NCI-H69 (cell line): ENCODE results near the gene CBR3.
"Not testable (repeated sequence)": the region's sequence is repeated elsewhere in the genome, so short reads cannot be mapped to it uniquely, and the experiment has no call there.

Source experiments
- DNase-seq: peaks from one replicate; lab custom pipeline; 2025; lab: John Stamatoyannopoulos, UW

CBR3 gene

DNA sequence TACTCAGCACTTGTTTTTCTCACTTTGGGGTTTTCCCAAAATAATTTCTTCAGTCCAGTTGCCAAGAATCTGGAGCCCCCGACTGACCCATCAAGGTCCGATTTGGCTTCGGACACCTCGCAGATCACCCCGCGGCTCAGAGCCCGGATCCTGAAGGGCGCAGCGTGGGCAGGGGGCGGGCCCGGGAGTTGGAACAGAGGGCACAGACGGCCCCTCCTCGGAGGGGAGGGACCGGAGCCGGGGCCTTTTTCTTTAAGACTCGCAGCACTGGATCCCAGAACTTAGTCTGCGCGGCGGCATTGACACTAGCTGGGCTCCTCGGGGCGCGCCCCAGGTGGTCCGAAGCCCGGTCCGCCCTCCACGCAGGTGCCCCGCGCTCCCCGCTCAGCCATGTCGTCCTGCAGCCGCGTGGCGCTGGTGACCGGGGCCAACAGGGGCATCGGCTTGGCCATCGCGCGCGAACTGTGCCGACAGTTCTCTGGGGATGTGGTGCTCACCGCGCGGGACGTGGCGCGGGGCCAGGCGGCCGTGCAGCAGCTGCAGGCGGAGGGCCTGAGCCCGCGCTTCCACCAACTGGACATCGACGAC is at the start of gene CBR3:
Gene CBR3 (plus strand): TSS at position 277 of the 588 bp plus-strand sequence. CDS start 114 bp downstream, at position 391.
- DNase-seq, result peak; percentile 76

DNA sequence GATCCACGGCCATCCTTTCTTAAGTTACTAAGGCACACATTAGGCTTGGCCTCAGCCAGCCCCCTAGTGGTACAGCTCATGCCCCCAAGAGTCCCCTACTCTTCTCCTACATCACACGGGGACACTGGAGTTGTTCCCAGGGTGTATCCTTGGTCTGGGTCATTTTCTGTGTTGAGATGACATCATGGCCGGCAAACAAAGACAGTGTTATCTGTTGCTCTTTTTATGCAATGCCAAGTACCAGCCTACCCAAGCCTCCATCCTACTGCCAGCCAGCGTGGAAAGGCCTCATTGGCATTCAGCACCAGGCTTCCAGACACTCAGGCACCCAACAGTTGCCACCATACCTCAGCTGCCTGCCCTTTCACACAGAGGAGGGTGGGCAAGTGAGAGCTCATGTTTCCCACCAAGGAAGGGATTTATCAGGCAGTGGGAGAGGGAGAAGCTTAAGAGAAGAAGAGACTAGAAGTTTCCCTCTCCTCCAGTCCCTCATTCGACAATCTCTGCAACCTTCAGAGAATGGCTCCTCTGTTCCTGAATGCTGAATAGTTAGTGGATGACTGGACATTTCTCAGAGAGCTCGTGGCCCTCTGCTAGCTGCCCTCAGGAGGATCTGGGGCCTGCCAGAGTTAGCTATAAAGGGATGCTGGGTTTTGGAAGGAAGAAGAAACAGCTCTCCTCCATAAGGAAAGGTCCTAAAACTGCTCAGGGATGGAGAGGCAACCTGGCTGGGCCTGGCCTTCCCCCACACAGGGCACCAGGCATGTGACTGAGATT is 47.3 kb upstream of the CBR3 start:
- DNase-seq, result no peak

DNA sequence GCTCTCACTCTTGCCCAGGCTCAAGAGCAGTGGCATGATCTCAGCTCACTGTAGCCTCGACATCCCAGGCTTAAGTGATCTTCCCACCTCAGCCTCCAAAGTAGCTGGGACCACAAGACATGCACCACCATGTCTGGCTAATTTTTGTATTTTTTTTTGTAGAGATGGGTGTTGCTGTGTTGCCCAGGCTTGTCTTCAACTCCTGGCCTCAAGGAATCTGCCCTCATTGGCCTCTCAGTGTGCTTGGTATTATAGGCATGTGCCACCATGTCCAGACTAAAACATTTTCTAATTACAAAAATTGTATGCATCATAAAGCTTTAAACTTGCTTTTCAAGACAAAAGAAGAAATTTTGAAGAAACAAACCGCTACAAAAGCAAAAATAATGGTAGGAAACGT is 44.9 kb upstream of the CBR3 start:
- DNase-seq, result no peak

DNA sequence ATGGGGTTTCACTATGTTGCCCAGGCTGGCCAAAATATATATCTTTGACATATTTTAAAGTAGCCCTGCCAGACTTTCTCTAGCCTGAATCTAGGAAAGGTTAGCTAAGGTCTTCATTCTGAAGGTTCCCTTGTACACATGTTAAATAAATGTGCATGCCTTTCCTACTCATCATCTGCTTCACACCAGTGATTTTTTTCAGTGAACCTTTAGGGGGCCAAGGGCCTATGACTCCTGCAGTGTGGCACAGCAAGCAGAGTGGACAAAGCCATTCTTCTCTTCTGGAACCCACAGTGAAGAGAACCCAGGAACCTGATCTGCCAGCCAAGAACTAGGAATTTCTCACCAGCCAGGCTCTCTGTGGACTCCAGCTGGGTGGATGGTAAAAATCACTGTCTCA is 42.2 kb upstream of the CBR3 start:
- DNase-seq, result no peak

DNA sequence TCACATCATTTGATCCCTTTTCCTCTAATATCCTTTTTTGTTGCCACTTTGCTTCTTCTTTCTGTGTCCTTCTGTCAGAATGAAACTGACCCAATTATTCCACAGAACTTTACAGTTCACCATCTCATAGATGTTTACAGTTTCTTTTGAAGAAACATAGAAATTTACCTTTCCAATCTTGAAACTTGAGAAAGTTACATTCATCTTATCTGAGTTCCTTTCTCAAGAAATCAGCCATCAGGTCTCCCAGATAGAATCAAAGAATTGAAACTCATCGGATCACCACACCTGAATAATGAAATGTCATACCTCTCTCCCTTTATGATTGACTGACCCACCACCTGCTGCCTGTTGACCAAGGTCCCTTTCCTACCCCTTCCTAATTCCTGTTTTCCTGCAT is 41.4 kb upstream of the CBR3 start:
- DNase-seq, result no peak

DNA sequence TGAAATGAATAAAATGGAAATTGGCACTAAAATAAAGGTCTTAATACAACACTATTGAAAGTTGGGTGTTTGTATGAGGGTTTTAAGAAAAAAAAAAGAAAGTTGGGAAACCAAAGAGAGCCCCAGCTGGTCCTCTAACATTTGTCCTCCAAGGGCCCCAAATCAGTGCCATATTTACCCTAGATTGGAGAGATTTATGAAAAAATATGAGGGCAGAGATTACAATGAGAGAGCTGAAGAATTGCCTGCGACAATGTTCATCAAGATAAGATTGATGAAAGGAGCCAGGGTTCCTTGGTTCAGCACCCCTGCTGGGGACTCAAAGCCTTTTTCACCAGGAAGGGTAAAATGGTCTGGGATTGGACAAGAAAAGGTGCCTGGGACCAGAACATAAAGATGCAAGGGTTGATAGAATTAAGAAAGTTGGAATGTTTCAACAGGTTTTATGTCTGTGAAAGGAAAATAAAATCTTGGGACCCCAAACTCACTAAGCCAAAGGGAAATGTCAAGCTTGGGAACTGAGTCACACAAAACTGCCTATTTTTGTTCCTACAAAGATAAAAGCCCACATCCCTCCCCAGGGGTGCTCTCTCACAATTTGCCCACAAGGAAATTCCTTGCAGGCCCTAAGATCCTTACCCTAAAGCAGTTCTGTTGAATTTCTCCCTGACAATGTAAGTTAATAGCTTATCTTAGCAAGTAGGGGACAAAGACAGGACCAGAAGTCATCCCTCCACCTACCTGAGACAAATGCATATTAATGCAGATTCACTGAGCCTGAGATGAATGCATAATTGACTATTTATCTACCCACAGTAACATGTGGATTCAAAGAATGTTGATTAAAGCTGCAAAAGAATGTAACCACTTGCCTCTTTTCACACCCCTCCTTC is 38.2 kb upstream of the CBR3 start:
- no peak for DNase-seq

DNA sequence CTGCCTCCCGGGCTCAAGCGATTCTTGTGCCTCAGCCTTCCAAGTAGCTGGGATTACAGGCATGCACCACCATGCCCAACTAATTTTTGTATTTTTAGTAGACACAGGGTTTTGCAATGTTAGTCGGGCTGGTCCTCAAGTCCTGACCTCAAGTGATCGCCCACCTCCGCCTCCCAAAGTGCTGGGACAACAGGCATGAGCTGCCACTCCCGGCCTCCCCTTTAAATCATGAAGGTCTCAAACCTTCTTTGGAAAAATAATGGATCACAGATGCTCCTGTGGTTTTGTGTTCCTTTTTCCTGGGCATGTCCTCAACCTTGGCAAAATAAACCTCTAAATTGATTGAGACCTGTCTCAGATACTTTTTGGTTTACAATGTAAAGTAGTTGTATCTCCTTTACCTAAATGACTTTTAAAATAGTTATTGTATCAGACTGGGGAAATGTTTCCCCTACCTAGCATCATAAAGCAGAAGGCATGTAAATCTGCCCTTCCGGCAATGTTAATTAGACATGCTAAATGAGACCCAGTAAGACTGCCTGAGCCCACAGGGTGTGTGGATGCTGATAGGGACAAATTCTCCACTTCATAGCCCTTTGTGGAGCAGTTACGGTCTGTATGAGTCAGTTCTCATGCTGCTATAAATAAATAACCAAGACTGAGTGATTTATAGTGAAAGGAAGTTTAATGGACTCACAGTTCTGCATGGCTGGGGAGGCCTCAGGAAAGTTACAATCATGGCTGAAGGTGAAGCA is 37.3 kb upstream of the CBR3 start:
- DNase-seq, result no peak

DNA sequence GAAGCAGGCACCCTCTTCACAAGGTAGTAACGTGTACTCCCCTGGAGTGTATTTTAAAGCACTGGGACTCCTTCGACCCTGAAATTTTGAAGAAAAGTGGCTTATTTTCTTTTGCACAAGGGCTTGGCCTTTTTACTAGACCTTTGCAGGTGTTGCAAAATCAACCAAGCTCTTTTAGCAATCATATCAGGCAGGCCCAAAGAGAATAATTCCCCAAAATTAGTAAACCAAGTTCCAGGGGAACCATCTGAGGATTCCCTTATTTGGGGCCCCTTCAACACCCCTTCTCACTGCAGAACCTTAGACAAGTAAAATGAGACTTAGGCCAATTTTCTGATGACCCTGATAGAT is 36.7 kb upstream of the CBR3 start:
- DNase-seq, result no peak

DNA sequence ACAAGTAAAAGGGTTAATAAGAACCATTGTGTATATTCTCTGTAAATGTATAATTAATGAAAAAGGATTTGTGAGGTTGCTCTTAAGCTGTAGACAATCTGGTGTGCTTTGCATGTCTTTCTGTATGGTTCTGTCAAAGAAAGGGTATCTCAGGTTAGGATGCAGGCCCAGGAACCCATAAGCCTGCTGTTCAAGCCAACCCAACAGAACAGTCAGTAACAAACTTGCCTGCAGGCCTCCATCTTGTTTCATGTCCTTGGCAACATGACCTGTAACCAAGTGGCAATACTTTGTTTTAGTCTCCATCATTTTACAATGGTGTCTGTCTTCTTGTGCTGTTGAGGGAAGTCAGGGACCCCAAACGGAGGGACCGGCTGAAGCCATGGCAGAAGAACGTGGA is 35.9 kb upstream of the CBR3 start:
- no peak for DNase-seq

DNA sequence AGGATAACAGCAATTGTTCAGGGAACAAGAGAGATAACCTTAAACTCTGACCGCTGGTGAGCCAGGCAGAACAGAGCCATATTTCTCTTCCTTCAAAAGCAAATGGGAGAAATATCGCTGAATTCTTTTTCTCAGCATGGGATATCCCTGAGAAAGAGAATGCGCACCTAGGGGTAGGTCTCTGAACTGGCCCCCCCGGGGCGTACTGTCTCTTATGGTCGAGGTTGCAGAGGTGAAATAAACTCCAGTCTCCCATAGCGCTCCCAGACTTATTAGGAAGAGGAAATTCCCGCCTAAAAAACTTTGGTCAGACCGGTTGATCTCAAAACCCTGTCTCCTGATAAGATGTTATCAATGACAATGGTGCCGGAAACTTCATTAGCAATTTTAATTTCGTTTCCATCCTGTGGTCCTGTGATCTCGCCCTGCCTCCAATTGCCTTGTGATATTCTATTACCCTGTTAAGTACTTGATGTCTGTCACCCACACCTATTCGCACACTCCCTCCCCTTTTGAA is 35.1 kb upstream of the CBR3 start:
- not testable (repeated sequence) for DNase-seq

DNA sequence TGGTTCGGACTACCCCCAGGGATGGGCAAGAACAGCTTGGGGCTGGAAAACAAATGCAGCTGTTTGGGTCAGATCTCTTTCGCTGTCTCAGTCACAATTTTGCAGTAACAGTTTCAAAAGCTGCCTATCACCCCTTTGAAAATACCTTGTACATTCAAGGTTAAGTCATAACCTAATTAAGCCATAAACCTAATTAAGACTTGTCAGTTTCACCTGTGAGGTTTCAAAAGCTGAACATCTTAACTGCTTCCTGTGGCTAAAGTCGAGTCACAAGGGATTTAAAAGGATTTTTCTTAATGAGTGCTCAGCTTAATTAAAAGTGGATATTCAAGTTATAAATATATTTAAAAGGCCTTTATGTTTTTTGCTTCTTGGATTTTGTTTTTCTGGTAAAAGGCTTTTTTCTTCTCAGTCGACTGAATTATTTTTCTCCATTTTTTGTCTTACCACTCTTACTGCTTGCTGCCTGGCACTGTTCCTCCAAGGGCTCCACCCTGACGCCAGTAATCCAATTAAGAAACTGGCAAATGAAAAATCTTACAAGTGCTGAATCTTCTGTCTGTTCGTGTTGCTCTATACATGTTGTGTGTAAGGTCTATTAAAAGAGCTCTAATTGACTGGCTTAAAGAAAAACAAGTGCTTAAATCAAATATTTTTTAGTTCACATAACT is 33.8 kb upstream of the CBR3 start:
- peak; percentile 25 for DNase-seq

DNA sequence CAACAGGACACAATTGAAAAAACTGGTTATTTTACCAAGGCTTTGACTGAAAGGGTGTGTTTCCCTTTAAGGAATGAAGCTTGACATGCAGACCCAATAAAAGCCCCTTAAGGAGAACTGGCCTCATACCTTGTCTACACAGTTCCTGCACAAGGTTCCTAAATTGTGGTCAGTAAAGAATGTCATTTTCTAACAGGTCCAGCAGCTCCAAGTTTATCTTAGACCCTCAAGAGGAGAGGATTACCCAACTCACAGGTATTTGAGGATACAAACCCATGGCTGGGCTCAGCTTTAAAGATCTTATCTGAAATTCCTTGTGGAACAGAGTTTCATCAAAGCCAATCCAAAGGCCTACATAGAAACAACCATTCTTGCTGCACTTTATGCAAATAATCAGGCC is 31.4 kb upstream of the CBR3 start:
- DNase-seq, result no peak

DNA sequence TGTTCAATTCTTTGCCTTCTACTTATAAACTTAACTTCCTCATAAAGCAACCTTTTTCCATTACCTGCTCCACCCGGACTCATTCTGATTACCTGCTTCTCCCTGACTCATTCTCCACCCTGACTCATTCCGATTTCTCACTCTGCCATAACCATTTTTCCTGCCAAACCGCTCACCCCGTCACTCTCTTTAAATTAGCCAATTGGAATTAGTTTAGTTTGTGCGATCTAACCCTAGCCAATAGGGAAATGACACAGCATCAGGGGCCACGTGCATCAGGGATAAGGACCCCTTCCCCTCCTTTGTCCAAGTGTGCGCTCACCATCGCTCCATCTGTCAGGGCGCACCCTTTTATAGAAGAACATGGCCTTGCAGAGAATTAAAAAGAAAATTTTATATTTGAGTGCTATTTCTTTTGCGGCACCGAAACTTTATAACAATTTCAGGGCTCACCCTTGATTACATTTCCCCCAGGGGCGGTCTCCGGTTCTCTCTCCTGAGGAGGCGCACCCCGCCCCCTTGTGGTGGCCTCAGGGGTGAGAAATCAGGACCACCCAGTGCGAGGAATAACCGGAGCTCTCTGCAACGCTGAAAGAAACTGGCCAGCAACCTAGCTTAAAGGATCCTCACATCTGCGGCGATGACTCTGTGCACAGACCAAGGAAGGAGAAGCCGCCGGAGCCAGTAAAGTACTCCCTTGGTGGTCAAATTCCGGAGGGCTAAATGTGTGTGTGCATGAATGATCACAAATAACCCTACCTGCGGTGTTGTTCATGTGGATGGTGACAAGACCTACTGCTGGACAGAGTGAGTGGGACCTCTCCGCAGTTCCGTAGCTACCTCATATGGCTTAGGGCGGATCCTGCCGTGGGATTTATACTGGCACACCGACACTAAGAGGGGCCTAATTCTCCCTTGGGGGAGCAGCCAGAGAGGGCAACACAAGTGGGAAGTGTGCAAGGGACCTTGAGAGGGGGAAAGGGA is 30.3 kb upstream of the CBR3 start:
- peak; percentile 35 for DNase-seq

DNA sequence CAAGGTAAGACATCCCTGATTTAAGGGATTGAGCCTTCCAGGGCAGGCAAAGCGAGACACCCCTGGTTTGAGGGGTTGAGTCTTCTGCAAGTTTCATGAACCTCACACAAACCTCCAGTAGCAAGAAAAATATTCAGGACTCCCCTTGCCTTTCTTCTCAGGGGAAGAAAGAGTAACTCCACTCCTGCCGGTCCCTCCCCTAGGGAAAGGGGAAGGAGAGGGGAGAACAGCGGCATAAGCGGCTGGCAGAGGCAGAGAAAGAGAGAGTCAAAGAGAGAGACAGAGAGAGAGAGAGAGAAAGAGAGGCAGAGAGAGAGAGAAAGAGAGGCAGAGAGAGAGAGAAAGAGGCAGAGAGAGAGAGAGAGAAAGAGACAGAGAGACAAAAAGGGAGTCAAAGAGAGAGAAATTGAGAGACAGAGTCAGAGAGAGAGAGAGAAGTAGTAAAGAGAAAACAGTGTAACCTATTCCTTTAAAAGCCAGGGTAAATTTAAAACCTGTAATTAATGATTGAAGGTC is 29.5 kb upstream of the CBR3 start:
- DNase-seq, result no peak

DNA sequence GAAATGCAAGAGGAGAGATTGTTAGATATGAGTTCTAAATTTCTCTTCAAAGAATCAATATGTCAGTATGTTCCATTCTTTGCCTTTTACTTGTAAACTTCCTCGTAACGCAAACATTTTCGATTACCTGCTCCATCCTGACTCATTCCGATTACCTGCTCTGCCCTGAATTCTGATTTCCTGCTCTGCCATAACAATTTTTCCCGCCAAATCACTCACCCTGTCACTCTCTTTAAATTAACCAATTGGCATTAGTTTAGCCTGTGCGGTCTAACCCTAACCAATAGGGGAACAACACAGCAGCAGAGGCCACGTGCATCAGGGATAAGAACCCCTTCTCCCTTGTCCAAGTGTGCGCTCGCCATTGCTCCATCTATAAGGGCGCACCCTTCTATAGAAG is 25.0 kb upstream of the CBR3 start:
- no peak for DNase-seq

DNA sequence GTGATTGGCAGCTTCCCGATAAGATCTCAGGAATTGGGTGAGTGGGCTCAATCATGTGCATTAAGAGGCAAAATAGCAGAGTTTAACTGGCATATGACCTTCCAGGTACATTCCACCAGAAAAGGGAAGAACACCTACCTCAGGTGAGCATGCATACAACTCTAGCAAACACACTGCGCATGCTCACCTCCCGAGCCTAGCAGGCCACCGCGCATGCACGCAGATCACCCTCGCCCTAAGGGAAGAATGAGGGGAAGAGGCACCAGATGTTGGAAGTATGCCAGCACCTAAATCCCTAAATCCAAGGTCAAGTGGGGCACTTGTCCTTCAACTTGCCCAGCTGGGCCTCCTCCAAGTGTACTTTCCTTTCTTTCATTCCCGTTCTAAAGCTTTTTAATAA is 23.6 kb upstream of the CBR3 start:
- DNase-seq, result no peak

DNA sequence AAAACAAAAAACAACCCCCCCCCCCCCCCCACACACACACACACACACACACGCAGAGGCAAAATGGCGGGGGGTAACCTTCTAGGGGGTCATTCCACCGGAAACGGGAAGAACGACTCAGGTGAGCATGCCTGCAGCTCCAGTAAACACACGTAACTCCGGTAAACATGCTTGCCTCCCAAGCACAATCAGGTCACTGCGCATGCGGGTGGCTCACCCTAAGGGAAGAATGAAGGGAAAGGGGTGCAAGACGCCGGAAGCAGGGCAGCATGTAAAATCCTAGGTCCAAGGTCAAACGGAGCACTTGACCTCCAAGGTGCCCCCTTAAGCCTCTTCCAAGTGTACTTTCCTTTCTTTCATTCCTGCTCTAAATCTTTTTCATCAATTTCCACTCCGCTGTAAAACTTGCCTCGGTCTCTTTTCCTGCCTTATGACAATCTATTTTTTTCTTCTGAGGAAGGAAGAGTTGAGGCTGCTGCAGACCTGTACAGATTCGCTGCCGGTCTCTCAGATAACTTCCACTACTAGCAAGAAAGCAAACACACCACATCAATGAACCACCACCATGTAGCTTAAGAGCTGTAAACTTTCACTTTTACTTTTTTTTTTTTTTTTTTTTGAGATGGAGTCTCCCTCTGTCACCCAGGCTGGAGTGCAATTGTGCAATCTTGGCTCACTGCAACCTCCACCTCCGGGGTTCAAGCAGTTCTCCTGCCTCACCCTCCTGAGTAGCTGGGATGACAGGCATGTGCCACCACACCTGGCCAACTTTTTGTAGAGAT is 21.0 kb upstream of the CBR3 start:
- DNase-seq, result peak; percentile 96

DNA sequence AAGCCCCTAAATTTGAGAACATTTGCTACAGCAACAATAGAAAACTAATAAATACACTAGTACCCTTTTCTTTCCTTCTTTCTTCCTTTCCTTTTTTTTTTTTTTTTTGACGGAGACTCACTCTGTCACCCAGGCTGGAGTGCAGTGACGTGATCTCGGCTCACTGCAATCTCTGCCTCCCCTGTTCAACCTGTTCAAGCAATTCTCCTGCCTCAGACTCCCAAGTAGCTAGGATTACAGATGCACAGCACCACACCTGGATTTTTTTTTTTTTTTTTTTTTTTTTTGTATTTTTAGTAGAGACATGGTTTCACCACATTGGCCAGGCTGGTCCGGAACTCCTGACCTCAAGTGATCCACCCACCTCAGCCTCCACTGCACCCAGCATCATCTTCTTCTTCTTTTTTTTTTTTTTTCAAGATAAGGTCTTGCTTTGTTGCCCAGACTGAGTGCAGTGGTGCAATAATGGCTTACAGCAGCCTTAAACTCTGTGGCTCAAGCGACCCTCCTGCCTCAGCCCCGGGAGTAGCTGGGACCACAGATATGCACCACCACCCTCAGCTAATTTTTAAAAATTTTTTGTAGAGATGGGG is 19.6 kb upstream of the CBR3 start:
- no peak for DNase-seq

DNA sequence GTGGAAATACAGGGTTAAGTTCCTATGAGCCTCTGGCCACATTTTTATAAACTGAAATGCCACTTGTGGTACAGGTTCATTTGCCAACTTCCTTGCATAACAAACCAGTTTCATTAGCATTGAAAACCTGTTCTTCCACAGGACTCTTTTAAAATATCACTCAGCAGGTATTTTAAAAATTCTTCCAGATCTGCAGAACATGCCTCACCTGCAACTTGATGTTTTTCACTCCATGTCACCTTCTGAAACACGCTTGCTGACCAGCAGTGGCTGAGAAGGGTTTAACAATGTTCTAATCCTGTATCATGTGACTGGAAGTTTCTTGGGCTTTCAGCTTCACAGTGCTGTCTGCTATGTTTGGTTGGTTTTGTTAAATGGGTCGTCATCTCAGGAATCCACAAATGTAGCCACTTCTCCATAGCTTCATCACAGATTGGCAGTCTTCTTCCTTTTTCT is 17.6 kb upstream of the CBR3 start:
- DNase-seq, result no peak
